SW480 (cell line): Measurements from ENCODE around the gene NKAPL.

Experiments
- DNase-seq: peaks from one replicate; pipeline ENCODE4 v3.0.0-alpha.2; 2016; ENCODE audit warnings: low spot score

NKAPL gene

DNA sequence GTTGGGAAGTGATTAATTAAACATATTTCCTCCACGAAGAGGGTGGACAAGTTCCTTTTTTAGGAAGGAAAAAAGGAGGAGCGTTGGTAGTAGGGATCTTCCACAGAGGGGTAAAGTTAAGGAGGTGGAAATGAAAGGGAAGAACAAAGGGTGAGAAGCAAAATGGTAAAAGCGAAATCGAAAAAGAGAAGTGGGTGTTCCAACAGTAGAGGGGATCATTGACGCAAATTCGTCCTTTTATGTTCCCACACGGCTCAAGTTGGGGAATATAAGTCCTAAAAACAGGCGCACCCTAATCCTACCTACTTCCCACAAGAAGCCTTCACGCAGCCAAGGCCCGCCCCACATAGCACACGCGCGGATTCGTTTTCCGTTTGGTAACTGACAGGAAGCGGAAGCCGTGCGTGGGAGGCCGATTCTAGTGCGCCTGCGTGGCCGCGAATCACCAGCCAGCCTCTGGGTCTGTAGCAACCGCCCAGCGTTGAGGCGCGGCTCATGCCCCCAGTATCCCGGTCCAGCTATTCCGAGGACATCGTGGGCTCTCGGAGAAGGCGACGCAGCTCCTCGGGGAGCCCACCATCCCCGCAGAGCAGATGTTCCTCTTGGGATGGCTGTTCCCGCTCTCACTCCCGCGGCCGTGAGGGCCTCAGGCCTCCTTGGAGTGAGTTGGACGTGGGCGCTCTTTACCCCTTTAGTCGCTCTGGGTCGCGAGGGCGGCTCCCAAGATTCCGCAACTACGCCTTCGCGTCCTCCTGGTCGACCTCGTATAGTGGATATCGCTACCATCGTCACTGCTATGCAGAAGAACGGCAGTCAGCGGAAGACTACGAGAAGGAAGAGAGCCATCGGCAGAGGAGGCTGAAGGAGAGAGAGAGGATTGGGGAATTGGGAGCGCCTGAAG lies at the start of gene NKAPL:
Gene NKAPL (plus strand): TSS at position 421 of the 901 bp plus-strand sequence. CDS start 75 bp downstream, at position 496.
- DNase-seq, result no peak

DNA sequence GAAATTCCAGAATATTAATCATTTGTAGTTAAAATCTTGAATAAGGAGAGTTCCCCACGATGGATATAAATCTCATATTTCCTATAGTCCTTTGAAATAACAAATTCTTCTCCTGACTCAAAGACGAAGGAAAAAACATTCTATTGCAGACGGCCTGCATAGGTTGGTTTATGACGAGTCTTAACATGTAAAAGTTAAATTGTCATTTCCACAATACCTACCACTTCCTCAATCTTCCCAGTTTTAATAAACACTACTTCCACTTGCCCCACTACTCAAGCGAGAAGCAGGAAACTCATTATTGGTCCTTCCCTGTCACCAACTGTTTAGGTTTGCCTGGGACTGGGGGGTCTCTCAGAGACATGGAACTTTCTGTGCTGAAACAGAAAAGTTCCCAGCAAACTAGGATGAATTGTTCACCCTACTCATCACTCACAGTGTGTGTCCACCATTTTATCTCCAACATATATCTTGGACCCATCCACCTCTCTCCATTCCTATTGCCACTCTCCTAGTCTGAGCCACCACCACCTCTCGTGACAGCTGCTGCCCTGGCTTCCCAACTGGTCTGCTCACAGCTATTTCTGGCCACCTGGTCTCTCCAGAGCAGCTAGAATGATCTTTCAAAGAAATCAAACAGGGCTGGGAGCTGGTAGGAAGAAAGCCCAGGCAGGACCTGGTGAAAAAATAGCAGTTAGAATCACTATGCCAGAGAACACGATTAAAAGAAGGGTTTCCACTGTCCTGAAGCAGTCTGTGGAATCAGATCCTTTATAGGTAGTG lies 49.2 kb upstream of the NKAPL start:
- no peak for DNase-seq

DNA sequence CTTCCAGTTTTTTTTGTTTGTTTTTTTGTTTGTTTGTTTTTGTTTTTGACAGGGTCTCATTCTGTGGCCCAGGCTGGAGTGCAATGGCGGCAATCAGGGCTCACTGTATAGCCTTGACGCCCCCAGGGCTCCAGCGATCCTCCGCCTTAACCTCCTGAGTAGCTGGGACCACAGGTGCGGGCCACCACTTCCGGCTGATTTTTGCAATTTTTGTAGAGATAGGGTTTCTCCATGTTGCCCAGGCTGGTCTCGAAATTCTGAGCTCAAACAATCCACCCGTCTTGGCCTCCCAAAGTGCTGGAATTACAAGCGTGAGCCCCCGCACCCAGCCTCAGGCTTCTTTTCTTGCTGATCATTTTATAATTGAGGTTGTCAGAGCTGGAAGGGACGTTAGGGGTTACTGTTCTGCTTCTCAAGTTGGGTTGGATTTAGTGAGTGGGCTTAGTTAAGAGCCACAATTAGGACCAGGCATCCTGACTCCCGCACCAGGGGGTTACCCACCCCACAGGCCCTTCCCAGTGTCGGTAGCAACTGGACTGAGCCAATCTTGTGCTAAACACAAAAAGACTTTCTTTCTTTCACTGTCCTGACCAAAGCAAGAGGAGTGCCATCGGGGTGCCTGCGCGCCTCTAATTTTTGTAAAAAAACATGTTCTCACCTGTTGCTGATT lies 47.1 kb upstream of the NKAPL start:
- no peak for DNase-seq

DNA sequence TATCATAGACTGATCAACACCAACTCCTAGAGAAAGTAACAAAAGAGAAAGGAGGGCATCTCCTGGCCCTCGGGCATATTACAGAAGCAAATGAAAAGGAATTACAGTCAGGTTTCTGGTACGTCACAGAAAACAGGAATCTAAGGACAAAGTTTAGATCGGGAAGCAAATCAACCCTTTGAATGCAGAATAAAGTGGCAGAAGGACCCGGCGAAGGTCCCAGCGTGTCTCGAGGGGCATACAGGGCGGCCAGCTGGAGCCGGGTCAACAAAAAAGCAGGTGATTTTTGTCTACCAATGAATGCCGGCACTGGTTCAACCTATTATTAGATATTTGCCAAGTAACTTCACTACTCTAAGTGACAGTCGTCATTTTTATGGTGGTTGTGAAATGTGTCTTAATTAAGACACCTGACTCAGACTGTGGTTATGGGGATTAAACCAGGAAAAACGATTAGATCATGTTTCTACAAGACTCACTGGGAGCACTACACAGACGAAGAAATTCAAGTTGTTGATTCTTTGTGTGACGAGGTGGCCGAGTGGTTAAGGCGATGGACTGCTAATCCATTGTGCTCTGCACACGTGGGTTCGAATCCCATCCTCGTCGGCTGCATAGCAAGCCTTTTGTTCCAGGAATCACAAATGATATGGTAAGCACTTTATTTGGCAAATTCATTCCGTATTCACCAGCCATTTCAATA lies 46.4 kb upstream of the NKAPL start:
- DNase-seq, result peak; percentile 53

DNA sequence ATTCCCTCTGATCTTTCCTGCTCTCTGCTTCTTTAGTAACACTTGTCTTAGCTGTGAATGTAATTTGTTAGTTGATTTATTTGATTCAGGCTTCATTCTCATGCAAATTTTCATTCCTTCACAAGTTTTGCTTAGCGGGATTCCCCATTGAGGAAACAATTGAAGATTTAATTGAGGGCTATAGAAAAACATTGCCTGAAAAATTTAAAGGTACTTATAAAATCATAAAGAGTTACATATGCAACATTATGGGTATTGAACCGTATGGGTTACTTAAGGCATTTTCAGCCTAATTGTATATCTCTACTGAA lies 45.9 kb upstream of the NKAPL start:
- no peak for DNase-seq

DNA sequence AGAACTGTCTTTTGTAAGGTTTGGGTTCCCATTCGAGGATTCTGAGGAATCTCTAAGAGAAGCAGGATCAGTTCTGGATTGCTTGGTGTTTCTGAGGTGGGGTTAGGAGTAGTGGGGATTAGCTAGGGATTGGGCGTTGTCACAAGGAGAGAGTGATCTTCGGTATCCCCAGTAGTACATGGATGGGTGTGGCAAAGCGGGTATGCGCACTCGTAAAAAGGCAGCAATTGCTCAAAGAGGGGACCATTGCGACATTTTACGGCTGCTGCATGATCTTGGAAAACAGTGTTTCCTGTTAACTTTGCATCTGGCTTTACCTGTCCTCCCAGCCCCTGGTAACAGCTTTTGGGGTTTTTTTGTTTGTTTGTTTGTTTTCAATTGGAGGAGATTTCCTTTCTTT lies 43.7 kb upstream of the NKAPL start:
- DNase-seq, result no peak

DNA sequence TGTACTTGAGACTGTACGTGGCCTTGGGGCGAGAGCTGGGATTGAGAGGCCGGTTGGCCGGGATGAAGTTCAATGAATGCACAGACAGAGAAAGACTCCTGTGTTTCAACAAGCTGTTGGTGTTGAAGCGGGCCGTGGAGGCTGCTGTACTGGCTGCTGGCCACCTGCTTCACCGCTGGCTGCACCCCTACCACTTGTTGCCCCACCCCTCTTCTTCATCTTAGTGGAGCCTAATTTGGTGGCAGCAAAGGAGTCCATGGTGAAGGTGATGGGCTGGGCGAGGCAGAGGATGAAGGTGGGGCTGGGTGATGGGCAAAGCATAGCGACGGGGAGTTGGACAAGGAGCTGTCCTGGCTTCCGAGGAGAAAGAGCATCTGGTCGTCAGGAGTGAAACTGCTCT lies 41.2 kb upstream of the NKAPL start:
- no peak for DNase-seq

DNA sequence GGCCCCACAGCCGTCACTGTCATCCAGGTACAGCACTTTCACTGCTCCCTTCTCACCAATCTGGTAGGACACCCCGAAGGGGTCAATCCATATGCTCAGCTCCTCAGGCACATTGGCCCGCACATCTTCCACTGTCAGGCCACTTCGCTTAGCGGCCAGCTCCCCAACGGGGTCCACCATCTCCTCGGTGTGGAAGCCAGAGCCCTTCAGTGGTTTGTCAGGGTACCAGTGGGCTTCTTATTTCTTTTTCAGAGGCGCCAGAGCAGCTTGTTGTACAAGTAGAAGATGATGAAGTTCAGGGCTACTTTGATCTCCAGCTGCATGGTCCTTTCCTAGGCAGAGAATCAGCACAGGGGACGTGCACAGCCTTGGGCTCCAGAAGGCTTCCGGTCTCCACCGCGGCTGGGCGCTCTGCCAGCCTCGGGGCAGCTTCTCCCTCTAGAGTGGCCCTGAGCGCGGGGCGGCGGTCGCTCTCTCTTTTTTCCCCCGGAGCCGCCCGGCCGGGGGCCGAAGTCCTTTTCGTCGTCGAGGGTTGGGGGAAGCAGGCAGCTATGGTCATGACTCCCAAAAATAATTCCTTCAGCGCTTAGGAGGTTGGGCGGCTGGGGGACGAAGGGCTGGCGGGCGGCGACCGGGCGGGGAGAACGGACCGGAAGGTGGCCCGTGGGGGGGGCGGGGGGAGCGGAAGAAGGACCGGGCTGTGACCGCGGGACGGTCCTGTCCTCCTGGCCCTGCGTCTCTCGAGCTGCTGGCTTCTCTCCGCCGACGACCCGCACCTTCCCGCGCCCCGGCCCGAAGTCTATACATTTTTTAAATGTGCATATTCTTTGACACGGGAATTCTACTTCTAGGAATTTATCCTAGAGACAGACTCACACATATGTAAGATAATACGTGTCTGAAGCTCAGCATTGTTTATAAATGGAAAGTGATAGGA lies 40.5 kb upstream of the NKAPL start:
- DNase-seq, result peak; percentile 62

DNA sequence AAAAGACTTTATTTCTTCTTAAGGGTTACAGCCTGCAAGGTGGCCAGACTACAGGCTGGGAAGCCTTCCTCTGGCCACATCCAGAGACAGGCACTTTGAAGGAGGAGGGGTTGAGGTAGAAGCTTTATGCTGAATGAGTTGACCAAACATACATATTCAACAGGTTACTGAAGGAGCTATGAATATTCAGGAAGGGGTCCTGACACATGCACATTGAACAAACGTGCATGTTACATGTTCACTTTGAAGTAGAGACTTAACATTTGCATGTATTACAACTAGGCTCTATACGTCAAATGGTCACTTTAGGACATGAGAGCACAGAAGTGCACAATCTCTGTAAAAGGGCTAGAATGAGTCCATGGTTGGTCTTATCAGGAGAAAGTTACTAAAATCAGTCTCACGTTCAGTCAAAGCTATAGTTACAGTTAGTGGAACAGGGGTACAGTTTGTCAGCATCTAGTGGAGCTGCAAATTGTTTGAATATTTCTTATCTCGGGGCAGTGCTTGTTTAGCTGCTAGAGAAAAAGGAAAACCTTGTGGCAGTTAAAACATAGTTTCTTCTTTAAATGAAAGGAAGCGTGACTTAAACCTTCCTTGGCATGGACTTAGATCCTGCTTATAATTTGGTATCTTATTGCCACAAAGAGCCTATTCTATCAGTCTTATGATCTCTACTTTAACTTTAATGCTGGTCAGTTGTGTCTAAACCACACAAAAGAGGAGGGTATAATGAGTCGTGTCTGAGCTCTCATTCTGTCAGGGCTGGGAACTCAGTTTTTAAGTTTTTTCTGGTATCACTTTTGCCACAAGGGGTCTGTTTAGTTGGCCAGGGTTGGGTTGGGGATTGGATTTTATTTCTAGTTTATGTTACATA lies 38.6 kb upstream of the NKAPL start:
- DNase-seq, result no peak

DNA sequence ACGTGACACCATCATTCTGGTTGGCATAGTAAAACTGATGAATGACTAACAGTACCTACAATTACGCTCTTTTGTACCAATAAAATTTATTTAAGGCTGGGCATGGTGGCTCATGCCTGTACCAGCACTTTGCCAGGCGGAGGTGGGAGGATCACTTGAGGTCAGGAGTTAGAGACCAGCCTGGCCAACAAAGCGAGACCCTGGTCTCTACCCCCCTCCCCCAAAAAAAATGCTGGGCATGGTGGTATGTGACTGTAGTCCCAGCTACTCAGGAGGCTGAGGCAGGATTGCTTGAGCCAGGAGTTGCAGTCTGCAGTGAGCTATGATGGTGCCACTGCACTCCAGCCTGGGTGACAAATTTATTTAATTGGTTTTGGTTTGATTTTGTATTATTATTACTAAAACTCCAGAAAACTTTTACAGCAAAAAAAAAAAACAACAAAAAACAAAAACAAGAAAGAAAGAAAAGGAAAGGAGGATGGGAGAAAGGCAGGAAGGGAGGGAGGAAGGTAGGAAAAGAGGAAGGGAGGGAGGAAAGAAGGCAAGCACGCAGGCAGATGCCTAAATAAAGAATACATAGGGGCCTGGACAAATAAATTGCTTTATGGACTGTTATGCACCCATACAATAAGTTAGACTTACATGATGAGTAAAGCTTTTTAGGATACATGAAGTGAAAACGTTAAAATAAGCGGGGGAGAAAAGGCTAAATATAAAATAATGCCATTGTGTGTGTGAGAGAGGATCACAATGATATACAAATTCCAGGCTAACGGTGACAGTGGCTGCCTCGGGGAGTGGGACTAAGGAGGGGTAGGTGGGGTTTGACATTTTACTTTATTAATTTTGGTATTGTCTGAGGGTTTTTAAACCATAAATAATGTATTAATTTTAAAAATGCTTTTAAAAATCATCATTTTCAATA lies 34.7 kb upstream of the NKAPL start:
- no peak for DNase-seq

DNA sequence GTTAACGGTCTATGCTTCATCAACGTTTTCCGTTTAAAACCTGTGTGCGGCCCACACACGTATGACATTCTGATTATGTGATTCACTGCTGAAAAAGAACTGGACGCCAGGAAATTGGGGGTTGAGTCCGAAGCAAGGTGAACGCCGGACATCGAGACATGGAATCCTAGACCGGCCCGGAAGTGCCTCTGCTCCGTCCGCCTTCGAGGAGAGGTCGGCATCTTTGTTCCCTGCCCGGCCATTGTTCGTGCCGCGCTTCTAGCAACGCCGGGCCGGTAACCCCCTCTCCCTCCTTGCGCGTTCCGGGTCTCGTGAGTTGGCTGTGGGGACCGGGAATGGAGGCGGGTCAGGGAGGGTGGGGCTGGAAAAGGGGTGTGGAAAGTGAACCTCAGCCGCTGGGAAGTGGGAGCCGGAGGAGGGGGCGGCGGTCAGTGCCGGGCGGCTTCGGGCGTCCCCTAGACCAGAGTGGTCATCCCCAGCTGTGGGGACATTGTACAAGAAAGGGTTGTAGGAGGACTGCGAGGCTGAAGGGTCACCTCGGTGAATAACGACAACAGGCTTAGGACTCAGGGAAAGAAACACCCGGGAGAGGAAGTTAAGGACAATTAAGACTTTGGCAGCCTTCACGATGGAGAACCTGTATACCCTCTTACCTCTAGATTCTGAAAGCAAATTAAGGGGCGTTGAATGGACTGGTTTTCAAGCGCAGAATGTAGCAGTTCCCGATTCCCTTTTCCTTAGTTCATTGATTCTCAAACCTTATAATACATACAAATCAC lies 33.9 kb upstream of the NKAPL start, which contains the start of gene ZSCAN9:
Gene ZSCAN9 (plus strand): TSS at position 220 of the 779 bp plus-strand sequence. CDS start 1,810 bp downstream, outside the sequence.
- peak; percentile 91 for DNase-seq

DNA sequence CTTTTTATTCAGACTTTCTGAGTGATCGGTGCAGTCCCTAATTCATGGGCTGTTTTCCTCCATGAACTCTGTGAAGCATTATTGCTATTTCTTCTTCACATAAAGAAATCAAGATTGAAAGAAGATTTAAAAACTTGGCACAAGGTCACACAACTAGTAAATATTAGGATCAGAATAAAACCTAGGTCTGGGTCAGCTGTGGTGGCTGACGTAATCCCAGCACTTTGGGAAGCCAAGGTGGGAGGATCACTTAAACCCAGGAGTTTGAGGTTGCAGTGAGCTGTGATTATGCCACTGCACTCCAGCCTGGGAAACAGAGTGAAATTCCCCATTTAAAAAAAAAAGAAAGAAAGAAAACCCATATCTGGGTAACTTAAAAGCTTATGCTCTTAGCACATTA lies 32.6 kb upstream of the NKAPL start:
- no peak for DNase-seq

DNA sequence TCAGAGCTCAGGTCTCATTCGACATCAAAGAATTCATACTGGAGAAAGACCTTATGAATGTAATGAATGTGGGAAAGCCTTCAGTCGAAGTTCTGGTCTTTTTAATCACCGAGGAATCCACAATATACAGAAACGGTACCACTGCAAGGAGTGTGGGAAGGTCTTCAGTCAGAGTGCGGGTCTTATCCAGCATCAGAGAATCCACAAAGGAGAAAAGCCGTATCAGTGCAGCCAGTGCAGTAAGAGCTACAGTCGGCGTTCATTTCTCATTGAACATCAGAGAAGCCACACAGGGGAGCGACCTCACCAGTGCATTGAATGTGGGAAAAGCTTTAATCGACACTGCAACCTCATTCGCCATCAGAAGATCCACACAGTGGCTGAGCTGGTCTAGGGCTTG lies 26.3 kb upstream of the NKAPL start:
- no peak for DNase-seq

DNA sequence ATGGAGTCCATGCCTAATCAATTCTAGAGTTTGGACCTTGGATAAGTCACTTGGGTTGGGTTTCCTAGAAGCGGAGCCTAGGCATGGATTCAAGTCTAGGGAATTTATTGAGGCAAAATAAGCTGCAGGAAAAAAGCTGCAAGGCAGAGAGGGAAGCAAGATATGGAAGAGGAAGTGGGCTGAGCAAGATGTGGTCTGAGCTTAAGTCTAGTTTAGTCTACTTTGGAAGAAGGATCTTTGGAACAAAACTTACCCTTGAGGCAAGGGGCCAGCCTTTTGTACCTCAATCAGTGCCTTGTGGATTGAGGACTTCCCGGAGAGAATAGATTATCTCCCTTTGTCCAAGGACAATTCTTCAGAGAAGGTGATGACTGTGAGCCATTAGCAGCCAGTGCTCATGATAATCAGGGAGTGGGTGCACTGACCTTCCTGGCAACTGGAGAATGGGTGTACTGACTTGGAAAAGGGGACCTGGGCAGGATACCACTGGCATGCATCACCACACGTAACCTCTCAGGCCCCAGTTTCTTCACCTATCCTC lies 23.1 kb upstream of the NKAPL start:
- no peak for DNase-seq

DNA sequence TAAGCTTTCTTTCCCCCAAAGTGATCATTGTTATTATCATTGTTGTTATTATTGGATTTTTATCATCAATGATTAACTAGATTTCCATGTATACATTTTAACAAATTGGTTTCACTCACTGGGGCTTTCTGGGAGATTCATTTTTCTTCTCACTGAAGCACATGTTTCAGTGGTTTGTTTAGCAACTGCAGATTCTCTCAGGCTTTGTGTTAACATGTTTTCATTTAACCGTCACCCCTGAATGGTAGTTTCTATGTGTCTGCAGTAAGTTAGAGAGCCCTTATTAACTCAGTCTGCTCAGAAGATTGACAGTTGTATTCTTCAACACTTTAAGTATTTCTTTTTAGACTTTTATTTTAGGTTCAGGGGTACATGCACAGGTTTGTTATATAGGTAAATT lies 19.5 kb upstream of the NKAPL start:
- DNase-seq, result no peak

DNA sequence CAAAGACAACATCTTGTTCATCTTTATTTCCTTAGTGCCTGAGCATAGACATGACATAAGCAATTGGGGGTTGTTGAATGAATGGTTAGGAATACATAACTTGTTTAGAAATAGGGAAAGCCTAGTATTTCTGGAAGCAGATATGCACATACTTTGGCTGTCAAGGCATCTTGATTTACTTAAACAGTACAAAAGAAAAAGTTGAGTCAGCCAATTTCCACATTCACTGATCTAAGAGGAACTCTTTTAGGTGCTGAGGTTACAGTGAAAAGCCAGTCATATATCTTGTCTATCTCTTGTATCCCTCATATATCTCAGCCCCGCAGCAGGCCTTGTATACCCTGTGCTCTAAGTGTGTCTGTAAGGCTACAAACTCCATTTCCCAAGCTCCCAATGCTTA lies 18.6 kb upstream of the NKAPL start:
- DNase-seq, result no peak

DNA sequence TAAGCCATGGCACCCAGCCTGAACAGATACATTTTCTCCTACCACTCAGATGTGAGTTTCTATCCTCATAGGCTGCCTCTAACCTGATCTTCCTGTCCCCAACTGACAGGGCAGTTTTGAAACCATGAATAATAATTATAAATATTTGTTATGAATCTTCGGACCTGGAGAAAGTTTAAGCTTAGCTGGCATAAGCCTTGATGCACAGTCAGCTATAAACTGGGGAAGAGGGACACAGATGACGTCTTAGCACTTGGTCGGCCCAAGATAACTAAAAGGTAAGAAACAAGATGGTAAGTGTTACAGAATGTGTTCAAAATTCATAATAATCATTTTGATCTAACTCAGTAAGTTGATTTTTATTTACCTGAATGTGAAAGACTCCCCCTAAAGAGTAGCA lies 15.2 kb upstream of the NKAPL start:
- no peak for DNase-seq
